ENCODE measurements around the gene NEURL1. TPM values are rescaled to one million over a fixed set of nuclear protein-coding genes. Genes with fewer than 3 reads are reported as not detected.

The NEURL1 gene
- total RNA-seq, 1 donor from 2014 or later = 0.93 TPM

DNA sequence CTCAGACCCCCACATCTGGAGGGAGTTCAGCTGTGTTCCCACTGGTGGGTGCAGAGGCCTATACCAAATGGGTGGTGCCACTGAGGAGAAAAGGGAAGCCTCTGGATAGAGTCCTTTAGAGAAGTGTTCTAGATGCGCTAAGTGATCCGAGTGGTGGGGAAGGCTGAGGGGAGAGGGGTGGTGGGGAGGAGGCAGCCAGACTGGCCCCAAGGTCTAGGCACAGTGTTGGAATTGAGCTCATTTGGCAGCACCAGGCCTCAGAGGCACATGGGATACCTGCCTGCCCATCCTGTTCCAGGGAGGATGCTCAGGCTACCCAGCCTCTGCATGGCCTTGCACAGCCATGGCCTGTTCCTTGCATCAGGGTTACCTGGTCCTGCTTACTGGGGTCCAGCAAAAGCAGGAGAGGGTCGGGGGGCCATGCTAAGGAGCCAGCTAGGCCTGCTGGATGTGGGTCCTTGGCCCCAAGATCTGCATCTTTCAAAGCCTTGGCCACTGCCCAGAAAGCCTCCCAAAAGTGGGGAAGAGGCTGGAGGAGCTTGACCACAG is 99.6 kb downstream of the NEURL1 start:
- TF ChIP-seq, protein P1, sequence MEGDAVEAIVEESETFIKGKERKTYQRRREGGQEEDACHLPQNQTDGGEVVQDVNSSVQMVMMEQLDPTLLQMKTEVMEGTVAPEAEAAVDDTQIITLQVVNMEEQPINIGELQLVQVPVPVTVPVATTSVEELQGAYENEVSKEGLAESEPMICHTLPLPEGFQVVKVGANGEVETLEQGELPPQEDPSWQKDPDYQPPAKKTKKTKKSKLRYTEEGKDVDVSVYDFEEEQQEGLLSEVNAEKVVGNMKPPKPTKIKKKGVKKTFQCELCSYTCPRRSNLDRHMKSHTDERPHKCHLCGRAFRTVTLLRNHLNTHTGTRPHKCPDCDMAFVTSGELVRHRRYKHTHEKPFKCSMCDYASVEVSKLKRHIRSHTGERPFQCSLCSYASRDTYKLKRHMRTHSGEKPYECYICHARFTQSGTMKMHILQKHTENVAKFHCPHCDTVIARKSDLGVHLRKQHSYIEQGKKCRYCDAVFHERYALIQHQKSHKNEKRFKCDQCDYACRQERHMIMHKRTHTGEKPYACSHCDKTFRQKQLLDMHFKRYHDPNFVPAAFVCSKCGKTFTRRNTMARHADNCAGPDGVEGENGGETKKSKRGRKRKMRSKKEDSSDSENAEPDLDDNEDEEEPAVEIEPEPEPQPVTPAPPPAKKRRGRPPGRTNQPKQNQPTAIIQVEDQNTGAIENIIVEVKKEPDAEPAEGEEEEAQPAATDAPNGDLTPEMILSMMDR (IDR thresholded peaks at IDR 0.05) = no peak
- POLR2A ChIA-PET = interaction anchor here (0.7 kb wide), 1 partner anchor 11 kb away, joined by 3 read pairs; no protein-coding TSS in a partner anchor
- no peaks in the 10 kb centered on the region for H3K9me3 Mint-ChIP-seq
- H3K4me3 Mint-ChIP-seq = no peak overlapping the region
- no peaks in the 10 kb centered on the region for H3K4me1 Mint-ChIP-seq
- no peaks in the 10 kb centered on the region for H3K36me3 Mint-ChIP-seq (ENCODE audit: low read depth)
- H3K27ac Mint-ChIP-seq = no peak overlapping the region
- H3K27me3 Mint-ChIP-seq = no peaks in the 10 kb centered on the region
- CTCF ChIA-PET = interaction anchor here (0.6 to 1.2 kb wide), 4 partner anchors 9 to 291 kb away, joined by 3 to 4 read pairs (median 4); no protein-coding TSS in a partner anchor
- no peak for DNase-seq
- intact Hi-C loops (cut with micrococcal nuclease) = loop anchor here (2.0 kb wide), 1 partner anchor 110 kb away; no protein-coding TSS in a partner anchor
- no peak for ATAC-seq (ENCODE audit: low read depth)

DNA sequence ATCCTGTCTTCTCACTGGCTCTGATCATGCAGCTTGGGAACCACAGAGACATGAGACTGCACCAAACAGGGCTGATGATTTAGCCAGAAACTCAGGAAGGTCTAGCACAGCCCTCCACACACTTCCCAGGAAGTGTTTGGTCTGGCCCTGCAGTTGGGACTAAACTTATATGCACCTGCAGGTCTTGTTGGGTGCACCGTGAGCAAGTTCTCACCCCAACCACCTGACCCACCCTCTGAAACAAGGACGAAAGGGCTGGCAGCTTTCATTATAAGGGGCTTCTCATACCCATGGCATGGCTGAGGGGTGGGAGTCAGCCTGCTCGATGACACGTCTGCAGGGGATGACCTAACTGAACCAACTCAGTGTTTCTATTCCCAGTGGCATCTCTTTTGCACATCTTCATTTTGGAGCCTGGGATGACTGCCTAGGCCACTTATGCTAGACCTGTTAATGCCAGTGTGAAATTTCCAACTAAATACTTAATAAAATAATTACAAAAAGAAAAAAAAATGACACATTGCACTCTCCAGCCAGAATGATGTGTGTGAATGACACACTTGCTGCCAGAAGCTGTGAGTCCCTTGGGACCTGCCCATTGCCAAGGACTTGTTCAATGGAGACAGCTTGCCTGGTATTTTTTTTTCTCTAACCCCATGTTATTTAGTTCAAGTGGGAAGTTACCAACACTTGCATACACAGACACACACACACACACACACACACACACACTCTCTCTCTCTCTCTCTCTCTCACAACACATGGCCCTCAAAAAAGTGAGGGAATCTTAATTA is 102.6 kb downstream of the NEURL1 start:
- no peaks in the 10 kb centered on the region for H3K27me3 Mint-ChIP-seq
- no peak for DNase-seq
- peaks cover 2% of the 10 kb centered on the region for H3K36me3 Mint-ChIP-seq (ENCODE audit: low read depth)
- TF ChIP-seq, protein P1 (IDR thresholded peaks at IDR 0.05) = no peak
- POLR2A ChIA-PET = no interaction called here
- no peak for ATAC-seq (ENCODE audit: low read depth)
- no peak overlapping the region for H3K4me3 Mint-ChIP-seq
- no peaks in the 10 kb centered on the region for H3K4me1 Mint-ChIP-seq
- CTCF ChIA-PET = no interaction called here
- intact Hi-C loops (cut with micrococcal nuclease) = loop anchor here (5.0 kb wide), 1 partner anchor 261 kb away; the partner anchor contains the start of gene SH3PXD2A
- H3K9me3 Mint-ChIP-seq = no peaks in the 10 kb centered on the region
- no peak overlapping the region for H3K27ac Mint-ChIP-seq

DNA sequence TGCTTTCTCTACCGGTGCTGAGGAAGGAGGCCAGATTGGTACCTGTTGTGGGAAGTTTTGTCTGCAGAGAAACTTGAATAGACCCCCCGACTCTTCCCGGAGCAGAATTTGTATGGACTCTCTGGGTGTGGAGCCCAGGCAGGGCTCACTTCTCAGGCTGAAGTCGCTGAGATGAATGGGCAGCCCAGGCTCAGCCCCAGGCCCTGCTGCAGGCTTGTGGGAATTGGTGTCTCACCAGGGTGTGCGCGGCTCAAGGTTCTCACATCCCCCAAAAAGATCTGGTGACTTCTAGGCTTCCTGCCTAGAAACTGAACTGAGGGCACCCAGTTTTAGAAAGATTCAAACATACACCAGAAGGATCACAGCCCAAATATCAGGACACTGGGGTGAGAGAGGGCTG is 103.5 kb downstream of the NEURL1 start:
- no peak for ATAC-seq (ENCODE audit: low read depth)
- no peak overlapping the region for H3K4me3 Mint-ChIP-seq
- DNase-seq = no peak
- H3K4me1 Mint-ChIP-seq = no peaks in the 10 kb centered on the region
- no peaks in the 10 kb centered on the region for H3K27me3 Mint-ChIP-seq
- intact Hi-C loops (cut with micrococcal nuclease) = loop anchor here (5.0 kb wide), 1 partner anchor 260 kb away; the partner anchor contains the start of gene SH3PXD2A
- no peaks in the 10 kb centered on the region for H3K9me3 Mint-ChIP-seq
- TF ChIP-seq, protein P1 (IDR thresholded peaks at IDR 0.05) = no peak
- CTCF ChIA-PET = interaction anchor here (0.8 kb wide), 1 partner anchor 88 kb away, joined by 3 read pairs; no protein-coding TSS in a partner anchor
- POLR2A ChIA-PET = no interaction called here
- no peak overlapping the region for H3K27ac Mint-ChIP-seq
- H3K36me3 Mint-ChIP-seq (ENCODE audit: low read depth) = peaks cover 2% of the 10 kb centered on the region

DNA sequence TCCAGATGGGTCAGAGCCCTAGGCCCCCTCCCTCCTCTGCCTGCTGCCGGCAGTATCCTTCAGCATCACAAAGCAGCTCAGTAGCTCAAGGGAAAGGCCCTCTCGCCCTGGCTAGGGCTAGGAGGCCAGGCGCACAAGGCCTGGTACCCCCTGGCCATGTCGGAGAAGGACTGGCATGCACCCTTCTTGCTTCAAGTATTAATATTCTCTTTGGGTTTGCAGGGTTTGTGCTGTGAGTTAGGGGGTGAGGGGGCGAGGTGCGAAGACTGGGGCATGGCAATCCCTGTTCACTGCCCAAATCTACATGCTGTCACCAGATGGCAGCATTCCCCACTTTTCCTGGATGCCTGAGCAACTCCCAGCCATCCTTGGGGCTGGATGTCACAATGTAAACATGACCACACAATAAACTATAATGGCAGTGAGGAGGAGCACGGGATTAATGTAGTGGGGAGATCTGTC is 105.2 kb downstream of the NEURL1 start:
- POLR2A ChIA-PET = no interaction called here
- Mint-ChIP-seq H3K27me3 (no peaks in the 10 kb centered on the region), H3K4me1 (no peaks in the 10 kb centered on the region), H3K27ac (no peak overlapping the region), H3K36me3 (ENCODE audit: low read depth) (peaks cover 12% of the 10 kb centered on the region), H3K4me3 (no peak overlapping the region), H3K9me3 (no peaks in the 10 kb centered on the region)
- DNase-seq = no peak
- intact Hi-C loops (cut with micrococcal nuclease) = loop anchor here (1.0 to 5.0 kb wide), 2 partner anchors 88 to 259 kb away; partner anchors contain the start of gene SH3PXD2A
- TF ChIP-seq, protein P1 (IDR thresholded peaks at IDR 0.05) = no peak
- CTCF ChIA-PET = interaction anchor here (1.8 kb wide), 1 partner anchor 87 kb away, joined by 16 read pairs; no protein-coding TSS in a partner anchor
- no peak for ATAC-seq (ENCODE audit: low read depth)

DNA sequence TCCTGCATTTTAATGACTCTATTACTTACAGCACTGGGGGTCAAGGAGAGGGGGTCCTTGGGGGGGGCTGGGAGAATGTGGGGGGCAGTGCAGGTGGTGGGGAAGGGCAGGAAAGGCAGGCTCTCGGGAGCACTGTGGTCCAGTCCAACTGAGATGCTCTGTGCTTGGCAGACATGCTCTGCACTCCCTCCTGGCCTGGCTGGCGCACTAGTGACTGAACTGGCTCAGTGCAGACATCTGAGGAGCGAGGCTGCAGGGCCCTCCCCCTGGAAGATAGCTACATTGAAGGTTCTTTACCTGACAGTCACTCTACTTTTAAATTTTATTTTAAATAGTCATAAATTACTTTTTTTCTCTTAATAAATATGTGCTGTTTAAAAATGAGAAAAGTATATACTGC is 105.7 kb downstream of the NEURL1 start:
- CTCF ChIA-PET = interaction anchor here (1.8 kb wide), 1 partner anchor 87 kb away, joined by 16 read pairs; no protein-coding TSS in a partner anchor
- H3K9me3 Mint-ChIP-seq = no peaks in the 10 kb centered on the region
- POLR2A ChIA-PET = interaction anchor here (0.6 kb wide), 1 partner anchor 63 kb away, joined by 3 read pairs; no protein-coding TSS in a partner anchor
- intact Hi-C loops (cut with micrococcal nuclease) = loop anchor here (5.0 kb wide), 1 partner anchor 258 kb away; the partner anchor contains the start of gene SH3PXD2A
- H3K4me1 Mint-ChIP-seq = no peaks in the 10 kb centered on the region
- DNase-seq (no peak), ATAC-seq (ENCODE audit: low read depth) (no peak)
- H3K36me3 Mint-ChIP-seq (ENCODE audit: low read depth) = peaks cover 14% of the 10 kb centered on the region
- no peak overlapping the region for H3K27ac Mint-ChIP-seq
- H3K4me3 Mint-ChIP-seq = no peak overlapping the region
- no peaks in the 10 kb centered on the region for H3K27me3 Mint-ChIP-seq
- TF ChIP-seq, protein P1 (IDR thresholded peaks at IDR 0.05) = no peak
